CD4-positive, alpha-beta T cell treated with Interleukin-17A for 1 hour (primary cell): ENCODE results near the gene ATP1A2.

ENCODE experiments used
- DNase-seq: peaks from one replicate; pipeline ENCODE4 v3.0.0-alpha.2; 2020

Gene ATP1A2

DNA sequence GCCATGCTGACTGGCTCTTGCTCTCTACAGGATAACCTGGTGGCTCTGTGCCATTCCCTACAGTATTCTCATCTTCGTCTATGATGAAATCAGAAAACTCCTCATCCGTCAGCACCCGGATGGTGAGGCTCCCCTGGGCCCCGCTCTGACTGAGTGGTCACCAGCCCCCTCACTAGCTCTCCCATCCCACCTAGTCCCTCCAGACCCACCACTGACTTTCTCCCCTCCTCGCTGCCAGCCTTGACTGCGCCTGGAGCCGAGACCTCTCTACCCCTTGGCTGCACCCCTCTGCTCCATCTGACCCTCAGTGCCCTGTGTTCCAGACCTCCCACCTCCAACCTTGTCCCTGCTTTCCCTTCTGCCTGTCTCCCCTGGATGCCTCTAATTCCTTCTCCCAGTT is 70.7 kb downstream of the ATP1A2 start:
- DNase-seq, result no peak

DNA sequence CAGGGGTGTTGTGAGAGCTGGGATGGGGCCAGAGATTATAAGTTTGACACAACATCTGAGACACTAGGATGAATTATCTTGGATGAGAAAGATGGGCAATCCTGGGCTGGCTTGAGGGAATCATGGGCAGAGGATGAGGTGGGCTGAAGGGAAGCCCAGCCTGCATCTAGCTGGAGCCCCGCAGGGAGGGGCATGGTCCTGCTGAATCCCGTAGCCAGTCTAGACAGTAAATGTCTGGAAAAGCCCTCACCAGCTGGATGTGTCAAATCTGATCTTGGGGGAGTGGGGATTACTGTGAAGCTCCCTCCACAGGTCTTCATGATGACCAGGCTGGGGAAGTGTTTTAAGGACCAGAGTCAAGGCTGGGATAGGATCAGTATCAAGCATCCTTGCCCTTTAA is 71.2 kb downstream of the ATP1A2 start:
- DNase-seq, result no peak

DNA sequence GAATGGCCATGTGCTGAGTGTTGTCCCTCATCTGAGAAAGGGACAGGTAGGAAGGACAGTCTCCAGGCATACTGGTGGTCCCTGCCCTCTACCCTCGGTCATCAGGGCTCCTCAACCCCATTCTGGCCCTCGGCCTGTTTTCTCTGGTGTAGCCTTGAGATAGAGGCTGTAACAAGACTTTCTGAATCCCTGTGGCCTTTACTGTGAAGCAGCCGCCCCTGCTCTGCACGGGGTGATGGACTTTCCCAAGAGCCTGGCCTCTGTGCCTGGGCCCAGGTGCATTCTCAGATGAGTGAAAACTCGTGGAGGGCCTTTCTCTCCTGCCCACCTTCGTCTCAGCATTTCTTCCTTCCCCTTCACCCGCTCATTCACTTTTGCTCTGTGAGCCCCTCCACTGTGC is 71.8 kb downstream of the ATP1A2 start:
- no peak for DNase-seq

DNA sequence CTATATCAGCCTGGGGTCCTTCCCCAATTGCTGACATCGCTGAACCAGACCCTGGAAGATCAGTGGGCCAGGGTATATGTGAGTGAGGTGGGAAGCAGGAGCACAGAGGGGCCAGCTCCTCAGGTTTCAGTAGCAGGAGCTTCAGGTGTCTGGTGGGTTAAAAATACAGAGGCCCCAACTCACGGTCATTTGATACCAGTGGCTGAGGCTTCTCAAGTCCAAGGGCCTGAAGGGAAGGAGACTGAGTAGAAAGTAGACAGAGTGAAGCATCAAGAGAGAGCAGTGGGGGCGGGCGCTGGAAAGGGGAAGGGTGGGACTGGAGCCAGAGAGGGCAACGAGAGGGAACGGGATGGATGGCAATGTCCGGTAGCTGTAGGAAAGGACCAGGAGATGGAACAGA is 72.8 kb downstream of the ATP1A2 start:
- DNase-seq, result no peak

DNA sequence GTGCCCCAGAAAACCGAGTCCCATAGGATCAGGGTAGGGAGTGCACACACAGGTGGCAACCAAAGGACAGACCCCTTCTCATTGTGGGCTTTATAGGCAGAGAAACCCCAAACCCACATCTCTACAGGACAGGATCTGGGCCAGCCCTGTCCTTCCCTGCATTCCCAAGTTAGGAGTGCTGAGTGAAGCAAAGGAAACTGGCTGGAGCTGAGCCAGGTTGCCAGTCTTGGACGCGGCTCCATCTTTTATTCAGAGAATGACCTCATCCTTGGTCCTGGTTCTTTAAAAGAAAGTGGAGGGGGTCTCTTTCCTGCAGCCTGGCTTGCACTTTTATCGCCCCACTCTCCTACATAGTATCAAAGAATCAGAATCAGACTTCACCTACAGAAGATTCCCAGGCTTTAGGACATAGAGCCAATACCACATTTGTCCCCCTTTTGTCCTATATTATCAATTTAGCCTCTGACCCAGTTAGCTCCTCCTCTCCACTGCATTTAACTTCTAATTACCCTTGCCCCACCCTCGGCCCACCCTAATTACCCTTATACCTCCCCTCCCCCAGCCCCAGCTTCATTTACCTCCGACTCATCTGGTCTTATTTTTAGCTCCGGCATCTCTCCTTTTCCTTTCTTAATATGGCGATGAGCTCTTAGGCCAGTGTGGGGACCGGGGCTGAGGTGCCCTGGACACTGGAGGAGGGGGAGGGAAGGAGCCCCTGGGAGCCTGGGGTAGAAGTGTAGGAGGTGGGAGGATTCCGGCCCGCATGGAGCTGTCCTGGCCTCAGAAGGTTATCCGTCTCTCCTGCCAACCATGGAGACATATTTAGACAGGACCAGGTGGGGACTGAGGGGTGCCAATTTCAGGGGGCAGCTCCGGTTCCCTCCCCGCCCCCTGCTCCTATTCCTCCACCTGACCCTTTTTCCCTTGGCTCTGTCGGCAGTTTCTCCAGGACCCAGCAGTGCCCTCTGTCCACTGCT is 74.4 kb downstream of the ATP1A2 start, which contains the start of gene CASQ1:
TSS of gene CASQ1 (plus strand) at position 927 of the 977 bp plus-strand sequence. CDS start 177 bp downstream, outside the sequence.
- DNase-seq, result no peak

DNA sequence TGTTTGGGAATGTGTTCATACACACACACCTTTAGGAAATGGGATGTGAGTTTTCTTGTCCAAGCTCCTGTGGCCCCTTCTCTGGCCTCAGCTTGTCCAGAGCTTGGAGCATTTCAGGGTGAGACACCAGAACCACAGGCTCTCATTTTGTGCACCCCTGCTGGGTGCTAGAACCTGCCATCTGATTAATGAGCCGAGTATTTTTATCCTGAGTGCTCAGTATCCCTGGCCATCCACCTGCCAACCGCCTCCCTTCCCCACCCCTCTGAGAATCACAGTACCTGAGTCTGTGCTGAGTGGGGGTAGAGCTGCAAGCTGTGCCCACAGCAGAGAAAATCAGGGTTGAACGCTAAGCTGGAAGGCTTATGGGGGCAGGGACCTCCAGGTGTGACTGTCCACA is 76.2 kb downstream of the ATP1A2 start:
- DNase-seq, result no peak

DNA sequence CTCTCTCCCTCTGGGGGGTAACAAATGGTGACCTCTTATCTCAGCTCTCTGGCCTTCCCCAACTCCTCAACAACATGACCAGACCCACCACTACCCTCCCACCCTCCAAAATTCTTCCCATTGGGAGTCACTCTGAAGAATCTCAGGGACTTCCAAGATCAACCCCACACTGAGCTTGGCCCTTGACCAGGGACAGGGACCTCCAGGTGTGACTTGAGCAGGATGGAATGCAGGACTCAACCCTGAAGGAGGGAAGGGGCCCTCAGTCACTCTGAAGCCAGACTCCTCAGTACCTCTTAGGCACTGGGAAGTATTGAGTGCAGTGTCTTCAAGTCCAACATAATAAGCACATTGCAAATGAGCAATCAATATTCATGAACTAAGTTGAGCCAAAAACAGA is 76.7 kb downstream of the ATP1A2 start:
- no peak for DNase-seq
